Cardiac atrium fibroblast (primary cell): Measurements from ENCODE around the gene C6orf141. TPM values are rescaled to one million over a fixed set of nuclear protein-coding genes. Genes with fewer than 3 reads are reported as not detected.

ENCODE experiments used
- total RNA-seq: library from RNA; depleted of rRNA; stranded (reverse); fragments of >200 nt; gene quantifications from 2 replicates; pipeline ENCODE4 v1.2.3, GENCODE V29; 2015

C6orf141 gene
- 4.5 TPM in 1 of 2 replicates, not detected in the other for total RNA-seq

GRCh38 chr6:49550492-49551077 lies at the start of gene C6orf141:
C6orf141 (plus strand) TSS chr6:49550668; CDS start chr6:49550793, 125 bp downstream.

Other genes starting within 250 kb of the C6orf141 start
- 6.5 and 7.6 TPM in 2 replicates for gene MMUT, start 87.4 kb upstream of the C6orf141 start, total RNA-seq
- gene CENPQ, start 87.3 kb upstream of the C6orf141 start, total RNA-seq = 2.8 and 5.6 TPM in 2 replicates
- not detected in 2 replicates for gene GLYATL3, start 50.7 kb upstream of the C6orf141 start, total RNA-seq
- gene RHAG, start 86.2 kb downstream of the C6orf141 start, total RNA-seq = not detected in 2 replicates
- gene CRISP2, start 162.9 kb downstream of the C6orf141 start, total RNA-seq = not detected in 2 replicates
- gene CRISP3, start 193.7 kb downstream of the C6orf141 start, total RNA-seq = not detected in 2 replicates
- not detected in 2 replicates for gene PGK2, start 236.6 kb downstream of the C6orf141 start, total RNA-seq